Fibroblast of skin of right biceps (primary cell): ENCODE data around the gene QPCT.

Source experiments
- DNase-seq: peaks from one replicate; pipeline ENCODE4 v3.0.0-alpha.2; 2013

QPCT gene

GRCh38 chr2:37394796-37395555, 50.5 kb downstream of the QPCT start:
- no peak for DNase-seq

GRCh38 chr2:37396890-37397565, 52.6 kb downstream of the QPCT start:
- no peak for DNase-seq

GRCh38 chr2:37398990-37399389, 54.6 kb downstream of the QPCT start:
- no peak for DNase-seq

- DNase-seq, result no peak
These were observed 55.6 kb downstream of the QPCT start for GRCh38 chr2:37400041-37400440.

GRCh38 chr2:37402636-37403035, 58.2 kb downstream of the QPCT start:
- no peak for DNase-seq

GRCh38 chr2:37405781-37406180, 61.4 kb downstream of the QPCT start:
- no peak for DNase-seq

- no peak for DNase-seq
These were observed 67.8 kb downstream of the QPCT start for GRCh38 chr2:37412231-37412630.

- peak; percentile 5 for DNase-seq
These were observed 69.6 kb downstream of the QPCT start for GRCh38 chr2:37413911-37414469.

- peak; percentile 80 for DNase-seq
These were observed 70.1 kb downstream of the QPCT start for GRCh38 chr2:37414470-37414949.

GRCh38 chr2:37415128-37415820, 70.8 kb downstream of the QPCT start:
- DNase-seq, result peak; percentile 68

- peak; percentile 84 for DNase-seq
These were observed 72.9 kb downstream of the QPCT start for GRCh38 chr2:37417321-37417720.

- peak; percentile 9 for DNase-seq
These were observed 74.5 kb downstream of the QPCT start for GRCh38 chr2:37418956-37419355.

- DNase-seq, result peak; percentile 36
These were observed 77.3 kb downstream of the QPCT start for GRCh38 chr2:37421686-37422085.

- DNase-seq, result no peak
These were observed 78.4 kb downstream of the QPCT start for GRCh38 chr2:37422816-37423215.
